CD14-positive monocyte (primary cell): ENCODE measurements around the gene PUM1. TPM values are rescaled to one million over a fixed set of nuclear protein-coding genes. Genes with fewer than 3 reads are reported as not detected.

ENCODE experiments used
- DNase-seq, 3 donors: peaks; one replicate each; pipeline ENCODE4 v3.0.0-alpha.2; 2011 to 2022
- H2AFZ ChIP-seq: 2 replicates; pipeline ENCODE4 v1.6.0; 2012; ENCODE audit warnings: mild to moderate bottlenecking, low read depth, low read length, inconsistent platforms; ENCODE audit not compliant: insufficient read depth, poor library complexity, severe bottlenecking
- H3K27ac ChIP-seq, 2 donors: 1 replicate in 1 of 2; 2 replicates in 1 of 2; pipeline ENCODE4 v1.5.1; 2012 to 2013; ENCODE audit warnings: low read length in 2 of 2, control low read depth in 1 of 2, inconsistent platforms in 1 of 2, low read depth in 1 of 2, mild to moderate bottlenecking in 1 of 2
- H3K27me3 ChIP-seq, 2 donors: one replicate each; pipeline versions ENCODE4 v1.6.0 to v1.6.1; 2011 to 2013; ENCODE audit warnings: low read length in 2 of 2; ENCODE audit not compliant: control insufficient read depth in 2 of 2, insufficient read depth in 2 of 2
- H3K36me3 ChIP-seq, 2 donors: replicated peaks in 1 of 2; 1 replicate in 1 of 2; 2 replicates in 1 of 2; pipeline versions ENCODE4 v1.5.1 to v1.6.1; 2012 to 2013; ENCODE audit warnings: low read length in 2 of 2, control low read depth in 1 of 2, inconsistent platforms in 1 of 2, mild to moderate bottlenecking in 1 of 2; ENCODE audit not compliant: insufficient read depth in 2 of 2, control insufficient read depth in 1 of 2
- H3K4me1 ChIP-seq, 2 donors: 1 replicate in 1 of 2; 2 replicates in 1 of 2; pipeline versions ENCODE4 v1.5.1 to v1.6.1; 2012 to 2013; ENCODE audit warnings: low read length in 2 of 2, control low read depth in 1 of 2, inconsistent platforms in 1 of 2, mild to moderate bottlenecking in 1 of 2, moderate library complexity in 1 of 2; ENCODE audit not compliant: insufficient read depth in 2 of 2, control insufficient read depth in 1 of 2
- H3K4me2 ChIP-seq: replicated peaks from 2 replicates; pipeline ENCODE3; 2012; ENCODE audit warnings: low read length, moderate library complexity, mild to moderate bottlenecking; ENCODE audit not compliant: poor library complexity, severe bottlenecking; ENCODE audit errors: extremely low read depth
- H3K4me3 ChIP-seq, 3 experiments: fragments of 200-600 bp in 1 of 3; sonication (generic) in 1 of 3; replicated peaks in 1 of 3; 1 replicate in 2 of 3; 2 replicates in 1 of 3; pipeline ENCODE4 v1.5.1; 2011 to 2013; ENCODE audit warnings: low read length in 3 of 3, mild to moderate bottlenecking in 3 of 3, control low read depth in 2 of 3, low read depth in 2 of 3, inconsistent platforms in 1 of 3, moderate library complexity in 1 of 3
- H3K79me2 ChIP-seq: 2 replicates; pipeline ENCODE4 v1.6.0; 2012; ENCODE audit warnings: mild to moderate bottlenecking, control low read depth, inconsistent platforms, low read length, moderate library complexity; ENCODE audit not compliant: insufficient read depth
- H3K9ac ChIP-seq: 2 replicates; pipeline ENCODE4 v1.6.0; 2017; ENCODE audit warnings: low read length, mild to moderate bottlenecking; ENCODE audit not compliant: insufficient read depth, poor library complexity, severe bottlenecking
- H3K9me3 ChIP-seq, 2 donors: replicated peaks in 1 of 2; 1 replicate in 1 of 2; 2 replicates in 1 of 2; pipeline versions ENCODE4 v1.5.1 to v1.6.1; 2012 to 2013; ENCODE audit warnings: low read length in 2 of 2, control low read depth in 1 of 2; ENCODE audit not compliant: control insufficient read depth in 1 of 2, insufficient read depth in 1 of 2
- H4K20me1 ChIP-seq: 2 replicates; pipeline ENCODE4 v1.6.0; 2012; ENCODE audit warnings: mild to moderate bottlenecking, low read length, control low read depth, moderate library complexity; ENCODE audit not compliant: insufficient read depth
- H3K27ac Mint-ChIP-seq, 7 donors: one replicate each; pipeline ENCODE4 v1.8.0; 2020; ENCODE audit warnings: mild to moderate bottlenecking in 7 of 7, mixed read lengths in 7 of 7, moderate library complexity in 6 of 7, inconsistent platforms in 2 of 7
- H3K27me3 Mint-ChIP-seq, 3 donors: one replicate each; pipeline ENCODE4 v1.8.0; 2021 to 2022; ENCODE audit warnings: low read depth in 3 of 3, mild to moderate bottlenecking in 3 of 3, mixed read lengths in 3 of 3, moderate library complexity in 3 of 3, inconsistent platforms in 1 of 3
- H3K36me3 Mint-ChIP-seq, 2 donors: one replicate each; pipeline ENCODE4 v1.8.0; 2020; ENCODE audit warnings: mixed read lengths in 2 of 2, inconsistent platforms in 1 of 2, mild to moderate bottlenecking in 1 of 2
- H3K4me1 Mint-ChIP-seq: one replicate; pipeline ENCODE4 v1.8.0; 2020; ENCODE audit warnings: mild to moderate bottlenecking, mixed read lengths
- H3K4me3 Mint-ChIP-seq, 2 donors: one replicate each; pipeline ENCODE4 v1.8.0; 2020; ENCODE audit warnings: mild to moderate bottlenecking in 2 of 2, mixed read lengths in 2 of 2, moderate library complexity in 1 of 2
- H3K9me3 Mint-ChIP-seq, 7 donors: one replicate each; pipeline ENCODE4 v1.8.0; 2020 to 2022; ENCODE audit warnings: mixed read lengths in 7 of 7, mild to moderate bottlenecking in 6 of 7, moderate library complexity in 6 of 7, inconsistent platforms in 2 of 7
- WGBS: methylation state at CpG from one replicate; pipeline ENCODE4 v1.1.5; 2013; ENCODE audit warnings: missing lambda C conversion rate; ENCODE audit not compliant: insufficient coverage; 5-methylcytosine and 5-hydroxymethylcytosine counted together
- intact Hi-C, 2 donors: fragments of 100-400 bp; cut with micrococcal nuclease; formaldehyde crosslinking; loops; one replicate each; pipeline versions ENCODE4 v1.15.0 to v1.15.1; 2023
- polyA plus RNA-seq, 3 donors: library from polyadenylated mRNA; depleted of rRNA in 1 of 3; unstranded in 2 of 3; stranded (reverse) in 1 of 3; fragments of 300-500 nt in 2 of 3; fragments of >200 nt in 1 of 3; fragmentation: Illumina TruSeq in 2 of 3; gene quantifications; 1 replicate in 2 of 3; 2 replicates in 1 of 3; pipeline ENCODE4 v1.2.3, GENCODE V29; 2012 to 2021
- TF ChIP-seq, protein P1 (sequence below): fragments of 200-600 bp; IDR thresholded peaks from one replicate; pipeline ENCODE4 v1.8.0; 2022; ENCODE audit warnings: antibody characterized with exemption, mild to moderate bottlenecking

PUM1 gene
- polyA plus RNA-seq, 3 donors: 55.0 to 86.1 (median 62.4) TPM

DNA sequence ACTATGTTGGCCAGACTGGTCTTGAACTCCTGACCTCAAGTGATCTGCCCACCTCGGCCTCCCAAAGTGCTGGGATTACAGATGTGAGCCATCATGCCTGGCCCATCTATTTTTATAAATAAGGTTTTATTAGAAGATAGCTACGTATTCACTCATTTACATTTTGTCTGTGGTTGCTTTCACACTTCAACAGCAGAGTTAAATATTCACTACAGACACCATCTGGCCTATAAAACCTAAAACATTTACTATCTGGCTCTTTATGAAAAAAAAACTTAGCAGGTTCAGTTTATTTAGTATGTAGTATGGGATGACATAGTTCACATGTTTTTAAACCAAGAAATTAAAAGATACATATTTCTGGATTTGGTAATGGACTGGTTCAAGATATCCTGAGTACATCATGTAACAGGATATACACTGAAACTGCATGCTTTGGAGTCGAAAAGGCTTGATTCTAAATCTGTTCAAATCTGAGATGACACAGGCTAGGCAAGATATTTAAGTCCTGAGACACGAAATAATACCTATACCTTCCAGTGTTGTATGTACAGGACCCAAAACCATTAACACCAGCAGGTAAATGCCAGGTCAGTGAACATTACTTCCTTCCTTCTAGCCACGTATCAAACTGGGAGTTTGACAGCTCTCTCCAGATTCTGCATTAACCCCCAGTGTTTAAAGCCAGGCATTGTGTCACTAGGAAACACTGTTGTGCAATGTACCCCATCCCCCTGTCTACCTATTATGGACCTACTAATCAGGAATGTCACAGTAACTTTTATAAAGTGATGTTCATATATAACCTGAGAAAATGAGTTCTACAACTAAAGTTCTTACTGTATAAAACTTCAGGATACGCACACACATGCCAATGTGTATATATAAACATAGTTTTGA, 102.7 kb downstream of the PUM1 start:
- no peaks in the 10 kb centered on the region for H3K27me3 ChIP-seq
- Mint-ChIP-seq H3K4me1 (peaks cover 7% of the 10 kb centered on the region), H3K9me3 (no peaks in the 10 kb centered on the region), H3K27ac (peak overlapping the region in 1 of 7 donors; percentile 3), H3K4me3 (no peak overlapping the region), H3K36me3 (peaks cover 83 to 94% of the 10 kb centered on the region in 2 donors), H3K27me3 (no peaks in the 10 kb centered on the region)
- TF ChIP-seq, protein P1, sequence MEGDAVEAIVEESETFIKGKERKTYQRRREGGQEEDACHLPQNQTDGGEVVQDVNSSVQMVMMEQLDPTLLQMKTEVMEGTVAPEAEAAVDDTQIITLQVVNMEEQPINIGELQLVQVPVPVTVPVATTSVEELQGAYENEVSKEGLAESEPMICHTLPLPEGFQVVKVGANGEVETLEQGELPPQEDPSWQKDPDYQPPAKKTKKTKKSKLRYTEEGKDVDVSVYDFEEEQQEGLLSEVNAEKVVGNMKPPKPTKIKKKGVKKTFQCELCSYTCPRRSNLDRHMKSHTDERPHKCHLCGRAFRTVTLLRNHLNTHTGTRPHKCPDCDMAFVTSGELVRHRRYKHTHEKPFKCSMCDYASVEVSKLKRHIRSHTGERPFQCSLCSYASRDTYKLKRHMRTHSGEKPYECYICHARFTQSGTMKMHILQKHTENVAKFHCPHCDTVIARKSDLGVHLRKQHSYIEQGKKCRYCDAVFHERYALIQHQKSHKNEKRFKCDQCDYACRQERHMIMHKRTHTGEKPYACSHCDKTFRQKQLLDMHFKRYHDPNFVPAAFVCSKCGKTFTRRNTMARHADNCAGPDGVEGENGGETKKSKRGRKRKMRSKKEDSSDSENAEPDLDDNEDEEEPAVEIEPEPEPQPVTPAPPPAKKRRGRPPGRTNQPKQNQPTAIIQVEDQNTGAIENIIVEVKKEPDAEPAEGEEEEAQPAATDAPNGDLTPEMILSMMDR: no peak
- H3K36me3 ChIP-seq: peaks cover 85 to 100% of the 10 kb centered on the region in 2 donors
- H4K20me1 ChIP-seq: peaks cover 89% of the 10 kb centered on the region
- intact Hi-C loops: no loop called here
- peak overlapping the region in 1 of 2 donors; percentile 15 for H3K27ac ChIP-seq
- H3K4me3 ChIP-seq: no peak overlapping the region
- WGBS: 50% methylated on average over 2 of the region's 6 CpGs
- no peak overlapping the region for H2AFZ ChIP-seq
- DNase-seq: no peak
- H3K9ac ChIP-seq: no peak overlapping the region
- H3K79me2 ChIP-seq: peaks cover 49% of the 10 kb centered on the region
- H3K4me2 ChIP-seq: no peak overlapping the region
- no peaks in the 10 kb centered on the region for H3K4me1 ChIP-seq
- H3K9me3 ChIP-seq: no peaks in the 10 kb centered on the region

DNA sequence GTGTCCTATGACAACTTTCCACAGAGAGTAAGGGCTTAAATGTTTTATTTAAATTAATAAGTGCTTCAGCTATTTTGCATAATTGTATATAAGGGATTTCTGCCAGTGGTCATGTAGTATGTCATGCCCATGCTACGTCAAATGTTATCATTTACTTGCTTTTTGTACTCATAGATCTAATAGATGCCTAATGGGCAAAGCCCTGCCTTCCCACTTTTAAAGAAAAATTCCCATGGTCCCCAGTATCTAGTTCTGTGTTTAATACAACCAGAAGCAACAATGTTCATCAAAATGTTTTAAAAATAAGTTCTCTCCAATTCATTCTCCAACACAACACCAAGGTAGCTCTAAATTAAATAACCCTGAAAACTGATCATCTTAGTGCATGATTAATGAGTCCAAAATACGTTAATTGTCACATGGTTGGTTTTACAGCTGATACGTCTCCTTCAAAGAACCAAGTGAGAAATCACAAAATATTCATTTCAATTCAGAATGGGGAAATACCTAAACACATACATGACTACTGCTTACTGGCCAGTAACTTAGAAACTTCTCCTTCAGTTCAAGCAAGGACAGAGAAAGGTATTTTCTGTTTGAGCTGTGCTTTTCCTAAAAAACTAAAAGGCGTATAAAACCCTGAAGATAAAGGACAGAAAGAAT, 107.8 kb downstream of the PUM1 start:
- no peaks in the 10 kb centered on the region for H3K9me3 ChIP-seq
- intact Hi-C loops: no loop called here
- DNase-seq: no peak
- no peak overlapping the region for H3K4me3 ChIP-seq
- H3K9me3 Mint-ChIP-seq: no peaks in the 10 kb centered on the region
- no peak overlapping the region for H3K4me3 Mint-ChIP-seq
- no peak overlapping the region for H3K27ac ChIP-seq
- peaks cover 96% of the 10 kb centered on the region for H4K20me1 ChIP-seq
- WGBS: no CpG with 5 or more reads among the region's 4 CpGs
- H3K27ac Mint-ChIP-seq: peak overlapping the region in 1 of 7 donors; percentile 40
- no peaks in the 10 kb centered on the region for H3K27me3 Mint-ChIP-seq
- H3K27me3 ChIP-seq: no peaks in the 10 kb centered on the region
- H3K4me2 ChIP-seq: no peak overlapping the region
- TF ChIP-seq, protein P1: no peak
- peaks cover 68 to 93% of the 10 kb centered on the region in 2 donors for H3K36me3 Mint-ChIP-seq
- no peak overlapping the region for H3K9ac ChIP-seq
- no peaks in the 10 kb centered on the region for H3K4me1 Mint-ChIP-seq
- no peak overlapping the region for H2AFZ ChIP-seq
- peaks cover 73 to 100% of the 10 kb centered on the region in 2 donors for H3K36me3 ChIP-seq
- peaks cover 49% of the 10 kb centered on the region for H3K79me2 ChIP-seq
- no peaks in the 10 kb centered on the region for H3K4me1 ChIP-seq
